IMR-90 (cell line): Measurements from ENCODE around the gene ACOT7. TPM values are rescaled to one million over a fixed set of nuclear protein-coding genes. Genes with fewer than 3 reads are reported as not detected.

ENCODE experiments used
- ATAC-seq: fragments of 200-7000 bp; cut with Tn5 transposase; 2 replicates; pipeline ENCODE4 v1.9.1; 2020; ENCODE audit warnings: low read depth, mild to moderate bottlenecking, moderate library complexity
- BruUV-seq: library from RNA; stranded (reverse); fragments of 400-500 nt; replicated peaks from 2 replicates; lab custom pipeline; 2021; lab: Mats Ljungman, UMichigan
- CTCF ChIA-PET: fragments of 300-600 bp; formaldehyde crosslinking; extraction: SDS; loops from one replicate; lab custom pipeline; 2021; ENCODE audit warnings: antibody characterized with exemption; lab: Yijun Ruan, JAX
- POLR2A ChIA-PET: fragments of 300-600 bp; sonication (Branson Sonifier 250); formaldehyde crosslinking; loops from one replicate; lab custom pipeline; 2022; ENCODE audit warnings: antibody characterized with exemption; ENCODE audit not compliant: unreplicated experiment; lab: Charles Lee
- DNase-seq: peaks from one replicate; pipeline ENCODE4 v3.0.0; 2013
- H2AFZ ChIP-seq: replicated peaks from 2 replicates; pipeline ENCODE3; 2013; ENCODE audit warnings: low read length, mild to moderate bottlenecking; ENCODE audit not compliant: poor library complexity
- H2AK5ac ChIP-seq: 2 replicates; pipeline ENCODE4 v1.6.1; 2013; ENCODE audit warnings: low read depth, low read length, inconsistent platforms
- H2AK9ac ChIP-seq: replicated peaks from 2 replicates; pipeline ENCODE3; 2013; ENCODE audit warnings: mild to moderate bottlenecking, low read depth, low read length, moderate library complexity; ENCODE audit not compliant: poor library complexity
- H2BK120ac ChIP-seq: 2 replicates; pipeline ENCODE4 v1.6.1; 2013; ENCODE audit warnings: low read depth, low read length, inconsistent platforms
- H2BK15ac ChIP-seq: 3 replicates; pipeline ENCODE4 v1.6.1; 2013; ENCODE audit warnings: low read depth, low read length, inconsistent platforms
- H2BK20ac ChIP-seq: 2 replicates; pipeline ENCODE4 v1.6.1; 2013; ENCODE audit warnings: low read depth, mild to moderate bottlenecking, inconsistent platforms, low read length, moderate library complexity
- H2BK5ac ChIP-seq: 2 replicates; pipeline ENCODE4 v1.6.1; 2013; ENCODE audit warnings: mild to moderate bottlenecking, low read depth, low read length, inconsistent platforms; ENCODE audit not compliant: poor library complexity, severe bottlenecking
- H3K14ac ChIP-seq: replicated peaks from 2 replicates; pipeline ENCODE4 v1.6.1; 2013; ENCODE audit warnings: low read depth, low read length, inconsistent platforms
- H3K18ac ChIP-seq: 2 replicates; pipeline ENCODE4 v1.6.1; 2013; ENCODE audit warnings: low read depth, low read length, control low read depth
- H3K23ac ChIP-seq: 2 replicates; pipeline ENCODE4 v1.6.1; 2013; ENCODE audit warnings: low read depth, low read length, inconsistent platforms
- H3K27ac ChIP-seq: 2 replicates; pipeline ENCODE4 v1.5.1; 2013; ENCODE audit warnings: mild to moderate bottlenecking, control low read depth, low read length; ENCODE audit not compliant: insufficient read depth
- H3K27me3 ChIP-seq: 2 replicates; pipeline ENCODE4 v1.6.1; 2013; ENCODE audit warnings: low read length; ENCODE audit not compliant: control insufficient read depth, insufficient read depth
- H3K36me3 ChIP-seq: 2 replicates; pipeline ENCODE4 v1.6.1; 2013; ENCODE audit warnings: low read length, mixed read lengths; ENCODE audit not compliant: control insufficient read depth, insufficient read depth
- H3K4ac ChIP-seq: 2 replicates; pipeline ENCODE4 v1.6.1; 2013; ENCODE audit warnings: low read depth, low read length, inconsistent platforms
- H3K4me1 ChIP-seq: 2 replicates; pipeline ENCODE4 v1.6.1; 2013; ENCODE audit warnings: low read length, mixed read lengths; ENCODE audit not compliant: control insufficient read depth, insufficient read depth
- H3K4me2 ChIP-seq: 2 replicates; pipeline ENCODE4 v1.6.1; 2013; ENCODE audit warnings: low read depth, mild to moderate bottlenecking, control low read depth, low read length, moderate library complexity
- H3K4me3 ChIP-seq: 2 replicates; pipeline ENCODE4 v1.5.1; 2013; ENCODE audit warnings: low read depth, mild to moderate bottlenecking, control low read depth, low read length, moderate library complexity; ENCODE audit not compliant: insufficient read depth
- H3K56ac ChIP-seq: 2 replicates; pipeline ENCODE4 v1.6.1; 2013; ENCODE audit warnings: low read length, inconsistent platforms; ENCODE audit not compliant: insufficient read depth; ENCODE audit errors: extremely low read depth
- H3K79me1 ChIP-seq, 2 experiments: 2 replicates each; pipeline ENCODE4 v1.6.1; 2013; ENCODE audit warnings: low read length in 2 of 2, inconsistent platforms in 1 of 2, low read depth in 1 of 2
- H3K9ac ChIP-seq: 2 replicates; pipeline ENCODE4 v1.6.1; 2013; ENCODE audit warnings: low read depth, low read length, control low read depth
- H3K9me1 ChIP-seq: 2 replicates; pipeline ENCODE4 v1.6.1; 2013; ENCODE audit warnings: low read length, inconsistent platforms; ENCODE audit not compliant: insufficient read depth
- H3K9me3 ChIP-seq: 2 replicates; pipeline ENCODE4 v1.6.1; 2013; ENCODE audit warnings: low read length; ENCODE audit not compliant: control insufficient read depth, insufficient read depth
- H4K20me1 ChIP-seq: 2 replicates; pipeline ENCODE4 v1.6.1; 2013; ENCODE audit warnings: low read length, inconsistent platforms; ENCODE audit not compliant: insufficient read depth
- H4K5ac ChIP-seq: 2 replicates; pipeline ENCODE4 v1.6.1; 2013; ENCODE audit warnings: mild to moderate bottlenecking, low read depth, low read length, control low read depth
- H4K8ac ChIP-seq, 2 experiments: 2 replicates each; pipeline ENCODE4 v1.6.1; 2013; ENCODE audit warnings: low read depth in 2 of 2, low read length in 2 of 2, control low read depth in 1 of 2, inconsistent platforms in 1 of 2
- H4K91ac ChIP-seq: 2 replicates; pipeline ENCODE4 v1.6.1; 2013; ENCODE audit warnings: low read depth, low read length, inconsistent platforms; ENCODE audit not compliant: insufficient read depth
- BHLHE40 ChIP-seq: fragments of 150-350 bp; IDR thresholded peaks from 2 replicates; pipeline ENCODE4 v1.6.1; 2016; ENCODE audit warnings: mild to moderate bottlenecking, low read depth, low read length
- CEBPB ChIP-seq: IDR thresholded peaks from 2 replicates; pipeline ENCODE4 v1.6.1; 2012; ENCODE audit warnings: low read depth, low read length, improper control_type of control experiment
- FOS ChIP-seq: fragments of 150-350 bp; IDR thresholded peaks from 2 replicates; pipeline ENCODE4 v1.6.1; 2016; ENCODE audit warnings: low read depth, low read length
- MXI1 ChIP-seq: IDR thresholded peaks from 2 replicates; pipeline ENCODE4 v1.6.1; 2012; ENCODE audit warnings: low read depth, mild to moderate bottlenecking, low read length, moderate library complexity, borderline replicate concordance
- POLR2A ChIP-seq: IDR thresholded peaks from 2 replicates; pipeline ENCODE4 v1.6.1; 2012; ENCODE audit warnings: mild to moderate bottlenecking, low read depth, low read length
- SMC3 ChIP-seq: fragments of 150-350 bp; IDR thresholded peaks from 2 replicates; pipeline ENCODE4 v1.6.1; 2016; ENCODE audit warnings: low read depth, mild to moderate bottlenecking, antibody characterized with exemption, low read length, moderate library complexity
- WGBS, 2 experiments: methylation state at CpG; one replicate each; pipeline versions ENCODE4 v1.1.5 to v1.1.7; 2013; ENCODE audit warnings: missing lambda C conversion rate in 2 of 2; ENCODE audit not compliant: insufficient read length in 1 of 2; ENCODE audit errors: extremely low coverage in 2 of 2; 5-methylcytosine and 5-hydroxymethylcytosine counted together
- dilution Hi-C: fragments of 300-500 bp; cut with HindIII; formaldehyde crosslinking; loops from one replicate; pipeline ENCODE4 v1.14.3; 2018; ENCODE audit warnings: low sequenced_read_pairs; ENCODE audit not compliant: unreplicated experiment
- in situ Hi-C: fragments of 300-500 bp; cut with MboI; formaldehyde crosslinking; loops from 3 replicates; pipeline ENCODE4 v1.14.3; 2019; ENCODE audit warnings: low sequenced_read_pairs, inconsistent platforms, mixed read lengths
- intact Hi-C: fragments of 100-400 bp; cut with micrococcal nuclease; formaldehyde crosslinking; loops from 2 replicates; pipeline ENCODE4 v1.10.0; 2022
- polyA plus RNA-seq, 3 experiments: library from polyadenylated mRNA; depleted of rRNA; stranded (reverse); fragments of >200 nt; gene quantifications; 2 replicates each; pipeline ENCODE4 v1.2.3, GENCODE V29; 2012; ENCODE audit warnings: low replicate concordance in 1 of 3
- total RNA-seq: library from RNA; depleted of rRNA; stranded (reverse); fragments of >200 nt; gene quantifications from 2 replicates; pipeline ENCODE4 v1.2.3, GENCODE V29; 2012
- TF ChIP-seq, protein P1 (sequence below): fragments of 150-350 bp; IDR thresholded peaks from 2 replicates; pipeline ENCODE4 v1.6.1; 2016; ENCODE audit warnings: low read depth, mild to moderate bottlenecking, low read length, moderate library complexity, borderline replicate concordance

ACOT7 gene
- total and polyA plus RNA-seq, 2 of the 4 experiments (the other 2 are of a cell fraction): 51.6 to 242 TPM

GRCh38 chr1:6302568-6302967 lies 91.0 kb downstream of the ACOT7 start:
- no peaks in the 10 kb centered on the region for H3K4me1 ChIP-seq
- peaks cover 7% of the 10 kb centered on the region; the same call in 1 of the 2 replicates for H3K9me1 ChIP-seq
- H4K8ac ChIP-seq: no peak overlapping the region
- H3K79me1 ChIP-seq: peaks cover 4 to 14% of the 10 kb centered on the region in 2 experiments; a peak in 3 of 4 replicates
- no peak overlapping the region for H2AK9ac ChIP-seq
- H2BK120ac ChIP-seq: no peak overlapping the region
- H3K9me3 ChIP-seq: no peaks in the 10 kb centered on the region
- no peak overlapping the region for H2BK15ac ChIP-seq
- no peak overlapping the region for H4K91ac ChIP-seq
- no peak overlapping the region for H2AK5ac ChIP-seq
- H3K27ac ChIP-seq: no peak overlapping the region
- no peak overlapping the region for H3K14ac ChIP-seq
- H3K4me3 ChIP-seq: no peak overlapping the region
- intact Hi-C loops (no loop called here), in situ Hi-C loops (no loop called here), dilution Hi-C loops (no loop called here)
- ATAC-seq (no peak), DNase-seq (no peak)
- H2BK20ac ChIP-seq: no peak overlapping the region
- 91% methylated on average over 5 of the region's 7 CpGs; no CpG with 5 or more reads in 1 of the 2 experiments for whole genome bisulfite sequencing, 2 experiments
- ChIA-PET CTCF (no interaction called here), POLR2A (no interaction called here)
- BruUV-seq: no TSS peak
- H4K5ac ChIP-seq: no peak overlapping the region
- no peaks in the 10 kb centered on the region for H3K27me3 ChIP-seq
- no peak overlapping the region for H3K18ac ChIP-seq
- no peak overlapping the region for H3K56ac ChIP-seq
- no peak for TF ChIP-seq BHLHE40
- TF ChIP-seq MXI1: no peak
- TF ChIP-seq CEBPB: no peak
- TF ChIP-seq SMC3: no peak
- TF ChIP-seq FOS: no peak
- TF ChIP-seq POLR2A: no peak
- TF ChIP-seq, protein P1, sequence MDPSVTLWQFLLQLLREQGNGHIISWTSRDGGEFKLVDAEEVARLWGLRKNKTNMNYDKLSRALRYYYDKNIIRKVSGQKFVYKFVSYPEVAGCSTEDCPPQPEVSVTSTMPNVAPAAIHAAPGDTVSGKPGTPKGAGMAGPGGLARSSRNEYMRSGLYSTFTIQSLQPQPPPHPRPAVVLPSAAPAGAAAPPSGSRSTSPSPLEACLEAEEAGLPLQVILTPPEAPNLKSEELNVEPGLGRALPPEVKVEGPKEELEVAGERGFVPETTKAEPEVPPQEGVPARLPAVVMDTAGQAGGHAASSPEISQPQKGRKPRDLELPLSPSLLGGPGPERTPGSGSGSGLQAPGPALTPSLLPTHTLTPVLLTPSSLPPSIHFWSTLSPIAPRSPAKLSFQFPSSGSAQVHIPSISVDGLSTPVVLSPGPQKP: no peak
- no peaks in the 10 kb centered on the region; the same call in 1 of the 2 replicates for H4K20me1 ChIP-seq
- H3K36me3 ChIP-seq: 0 out of 2 replicates have a peak, but pooled peaks cover 4% of the 10 kb centered on the region
- no peak overlapping the region for H3K23ac ChIP-seq
- H3K4ac ChIP-seq: no peak overlapping the region
- H2BK5ac ChIP-seq: no peak overlapping the region
- H3K9ac ChIP-seq: no peak overlapping the region
- no peak overlapping the region for H3K4me2 ChIP-seq
- no peak overlapping the region for H2AFZ ChIP-seq
